ENCODE measurements around the gene AXIN1.

AXIN1 gene

DNA sequence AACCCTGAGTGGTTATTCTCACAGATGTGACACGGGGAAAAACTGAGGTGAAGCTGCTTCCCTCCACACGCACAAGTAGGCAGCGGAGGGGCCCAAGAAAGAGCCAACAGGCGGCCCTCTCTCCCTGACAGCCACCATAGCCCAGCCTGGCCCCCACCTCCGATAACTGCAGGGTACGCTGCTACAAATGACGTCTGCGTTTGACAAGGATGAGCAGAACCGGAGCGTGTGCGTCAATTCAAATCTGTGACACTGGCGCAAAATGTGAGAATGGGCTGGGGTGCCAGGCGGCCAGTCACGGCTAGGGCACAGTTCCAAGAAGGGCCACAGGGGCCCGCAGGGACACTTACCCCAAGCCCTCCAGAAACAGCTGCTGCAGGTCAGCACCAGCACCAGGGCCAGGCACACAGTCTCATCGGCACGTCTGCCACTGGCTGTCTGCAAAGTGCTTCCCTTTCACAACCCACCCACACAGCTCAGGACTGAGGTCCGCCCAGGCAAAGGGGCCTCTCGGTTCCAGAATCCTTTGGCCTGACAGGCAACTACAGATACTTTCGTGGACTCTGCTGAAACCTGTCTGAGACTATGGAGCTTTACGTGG, 14.4 kb downstream of the AXIN1 start:
- no peak for TF ChIP-seq ZBTB7A (IDR thresholded peaks at IDR 0.05; ENCODE audit: low read depth)
- no peak for TF ChIP-seq CEBPB (IDR thresholded peaks at IDR 0.05)
- TF ChIP-seq, protein P1, sequence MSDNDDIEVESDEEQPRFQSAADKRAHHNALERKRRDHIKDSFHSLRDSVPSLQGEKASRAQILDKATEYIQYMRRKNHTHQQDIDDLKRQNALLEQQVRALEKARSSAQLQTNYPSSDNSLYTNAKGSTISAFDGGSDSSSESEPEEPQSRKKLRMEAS (IDR thresholded peaks at IDR 0.05), result no peak

DNA sequence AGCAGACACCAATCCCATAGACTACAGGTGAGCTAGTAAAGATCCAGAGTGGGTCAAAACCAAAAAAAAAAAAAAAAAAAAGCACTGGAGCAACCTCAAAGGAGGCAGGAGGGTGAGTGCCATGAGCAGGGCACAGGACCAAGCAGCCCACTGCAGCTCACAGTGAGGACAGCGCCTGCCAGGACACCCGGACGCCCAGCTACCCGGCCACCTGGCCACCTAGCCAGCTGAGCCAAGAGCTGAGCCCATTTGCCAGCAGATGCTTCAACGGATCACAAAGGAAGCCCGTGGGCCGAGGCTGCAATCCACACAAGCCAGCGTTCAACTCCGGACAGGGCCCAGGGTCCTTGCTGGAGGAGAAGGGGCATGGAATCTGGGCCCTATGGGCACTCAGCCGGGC, 15.1 kb downstream of the AXIN1 start:
- TF ChIP-seq TCF12 (IDR thresholded peaks at IDR 0.05; ENCODE audit: low read depth) (no peak), FOXM1 (IDR thresholded peaks at IDR 0.05; ENCODE audit: borderline replicate concordance, low read depth) (no peak), TEAD4 (IDR thresholded peaks at IDR 0.05) (no peak), EP300 (IDR thresholded peaks at IDR 0.05; ENCODE audit: borderline replicate concordance) (no peak), TAF1 (IDR thresholded peaks at IDR 0.05; ENCODE audit: low read depth) (no peak), USF1 (IDR thresholded peaks at IDR 0.05) (no peak), ZBTB7A (IDR thresholded peaks at IDR 0.05; ENCODE audit: low read depth) (no peak), RAD21 (IDR thresholded peaks at IDR 0.05; ENCODE audit: low read depth) (no peak), REST (IDR thresholded peaks at IDR 0.05; ENCODE audit: low read depth) (no peak), EGR1 (IDR thresholded peaks at IDR 0.05) (no peak), YY1 (IDR thresholded peaks at IDR 0.05; ENCODE audit: low read depth) (no peak), NFIC (IDR thresholded peaks at IDR 0.05) (no peak), CEBPB (IDR thresholded peaks at IDR 0.05) (no peak), CREB1 (IDR thresholded peaks at IDR 0.05; ENCODE audit: low read depth) (no peak)
- TF ChIP-seq, protein P1 (IDR thresholded peaks at IDR 0.05), result no peak

GRCh38 chr16:336269-336668, 16.3 kb downstream of the AXIN1 start:
- TF ChIP-seq USF1 (IDR thresholded peaks at IDR 0.05) (no peak), EP300 (IDR thresholded peaks at IDR 0.05; ENCODE audit: borderline replicate concordance) (no peak), TCF12 (IDR thresholded peaks at IDR 0.05; ENCODE audit: low read depth) (no peak)

- TF ChIP-seq TCF12 (IDR thresholded peaks at IDR 0.05; ENCODE audit: low read depth), result no peak
These were observed 19.0 kb downstream of the AXIN1 start for GRCh38 chr16:333406-334094.

GRCh38 chr16:330741-331140, 21.8 kb downstream of the AXIN1 start:
- no peak for TF ChIP-seq CEBPB (IDR thresholded peaks at IDR 0.05)
- TF ChIP-seq TCF12 (IDR thresholded peaks at IDR 0.05; ENCODE audit: low read depth), result no peak
- TF ChIP-seq RAD21 (IDR thresholded peaks at IDR 0.05; ENCODE audit: low read depth), result no peak
- TF ChIP-seq CREB1 (IDR thresholded peaks at IDR 0.05; ENCODE audit: low read depth), result no peak
- TF ChIP-seq EGR1 (IDR thresholded peaks at IDR 0.05), result no peak
- no peak for TF ChIP-seq EP300 (IDR thresholded peaks at IDR 0.05; ENCODE audit: borderline replicate concordance)
- TF ChIP-seq, protein P1 (IDR thresholded peaks at IDR 0.05), result no peak
- no peak for TF ChIP-seq USF1 (IDR thresholded peaks at IDR 0.05)

GRCh38 chr16:325375-326145, 27.0 kb downstream of the AXIN1 start:
- TF ChIP-seq, protein P1 (IDR thresholded peaks at IDR 0.05), result no peak
- TF ChIP-seq CEBPB (IDR thresholded peaks at IDR 0.05) (no peak), YY1 (IDR thresholded peaks at IDR 0.05; ENCODE audit: low read depth) (no peak), TAF1 (IDR thresholded peaks at IDR 0.05; ENCODE audit: low read depth) (no peak), NFIC (IDR thresholded peaks at IDR 0.05) (no peak), EGR1 (IDR thresholded peaks at IDR 0.05) (no peak), TEAD4 (IDR thresholded peaks at IDR 0.05) (no peak), USF1 (IDR thresholded peaks at IDR 0.05) (no peak), CREB1 (IDR thresholded peaks at IDR 0.05; ENCODE audit: low read depth) (no peak), FOXM1 (IDR thresholded peaks at IDR 0.05; ENCODE audit: borderline replicate concordance, low read depth) (no peak), EP300 (IDR thresholded peaks at IDR 0.05; ENCODE audit: borderline replicate concordance) (no peak), ZBTB7A (IDR thresholded peaks at IDR 0.05; ENCODE audit: low read depth) (no peak), TCF12 (IDR thresholded peaks at IDR 0.05; ENCODE audit: low read depth) (no peak), REST (IDR thresholded peaks at IDR 0.05; ENCODE audit: low read depth) (no peak), RAD21 (IDR thresholded peaks at IDR 0.05; ENCODE audit: low read depth) (no peak)

Measured in Ishikawa (cell line).